ENCODE data around the gene TRMT2B.

- no peak for TF ChIP-seq CTCF (IDR thresholded peaks at IDR 0.05)
- TF ChIP-seq EP300 (IDR thresholded peaks at IDR 0.05; ENCODE audit: low read depth) = no peak
- no peak for TF ChIP-seq POLR2AphosphoS5 (IDR thresholded peaks at IDR 0.05)
- TF ChIP-seq POLR2A (IDR thresholded peaks at IDR 0.05) = no peak
These were observed 82.5 kb downstream of the TRMT2B start, which contains the start of gene ARL13A for GRCh38 chrX:100969408-100969807.
